ENCODE measurements around the gene PRSS36.

Gene PRSS36

GRCh38 chr16:31094088-31094423, 55.8 kb downstream of the PRSS36 start:
- H3K4me3 ChIP-seq: peak overlapping the region; percentile 93
- H3K9ac ChIP-seq (ENCODE audit: insufficient read length): peak overlapping the region; percentile 89
- peaks cover 12% of the 10 kb centered on the region; the same call in 1 of the 2 replicates for H3K36me3 ChIP-seq (ENCODE audit: insufficient read depth, low read length)
- 0 out of 2 replicates have a peak overlapping the region, but pooled peaks have one; percentile 78 for H3K27ac ChIP-seq
- no peak for DNase-seq (ENCODE audit: low read depth, low spot score)
- TF ChIP-seq EZH2 (IDR thresholded peaks at IDR 0.05) (no peak), POLR2AphosphoS5 (IDR thresholded peaks at IDR 0.05; ENCODE audit: borderline replicate concordance, low read depth, low read length) (no peak), FOXP2 (optimal IDR thresholded peaks at IDR 0.05; ENCODE audit: control extremely low read depth, extremely low read length, insufficient read depth) (no peak)
- H3K9me3 ChIP-seq (ENCODE audit: low read depth, low read length): no peaks in the 10 kb centered on the region

GRCh38 chr16:31093132-31093703, 56.6 kb downstream of the PRSS36 start:
- DNase-seq (ENCODE audit: low read depth, low spot score): no peak
- H3K27ac ChIP-seq: no peak overlapping the region
- H3K4me3 ChIP-seq: peak overlapping the region; percentile 93

GRCh38 chr16:31092330-31092729, 57.5 kb downstream of the PRSS36 start:
- no peak for DNase-seq (ENCODE audit: low read depth, low spot score)
- H3K9ac ChIP-seq (ENCODE audit: insufficient read length): no peak overlapping the region
- peaks cover 12% of the 10 kb centered on the region; the same call in 1 of the 2 replicates for H3K36me3 ChIP-seq (ENCODE audit: insufficient read depth, low read length)
- H3K9me3 ChIP-seq (ENCODE audit: low read depth, low read length): no peaks in the 10 kb centered on the region
- TF ChIP-seq EZH2 (IDR thresholded peaks at IDR 0.05) (no peak), POLR2AphosphoS5 (IDR thresholded peaks at IDR 0.05; ENCODE audit: borderline replicate concordance, low read depth, low read length) (no peak), FOXP2 (optimal IDR thresholded peaks at IDR 0.05; ENCODE audit: control extremely low read depth, extremely low read length, insufficient read depth) (no peak)
- H3K27ac ChIP-seq: no peak overlapping the region
- H3K4me3 ChIP-seq: no peak overlapping the region

More at GRCh38 chr16:31093132-31093703, 56.6 kb downstream of the PRSS36 start:
- TF ChIP-seq FOXP2 (optimal IDR thresholded peaks at IDR 0.05; ENCODE audit: control extremely low read depth, extremely low read length, insufficient read depth): no peak
- TF ChIP-seq EZH2 (IDR thresholded peaks at IDR 0.05): no peak
- no peak for TF ChIP-seq POLR2AphosphoS5 (IDR thresholded peaks at IDR 0.05; ENCODE audit: borderline replicate concordance, low read depth, low read length)
- peaks cover 12% of the 10 kb centered on the region; the same call in 1 of the 2 replicates for H3K36me3 ChIP-seq (ENCODE audit: insufficient read depth, low read length)
- peak overlapping the region; percentile 51 for H3K9ac ChIP-seq (ENCODE audit: insufficient read length)
- H3K9me3 ChIP-seq (ENCODE audit: low read depth, low read length): no peaks in the 10 kb centered on the region

GRCh38 chr16:31090540-31090939, 59.3 kb downstream of the PRSS36 start:
- no peak overlapping the region for H3K27ac ChIP-seq
- no peak for TF ChIP-seq POLR2AphosphoS5 (IDR thresholded peaks at IDR 0.05; ENCODE audit: borderline replicate concordance, low read depth, low read length)
- TF ChIP-seq EZH2 (IDR thresholded peaks at IDR 0.05): no peak
- TF ChIP-seq FOXP2 (optimal IDR thresholded peaks at IDR 0.05; ENCODE audit: control extremely low read depth, extremely low read length, insufficient read depth): no peak
- no peaks in the 10 kb centered on the region for H3K9me3 ChIP-seq (ENCODE audit: low read depth, low read length)
- H3K4me3 ChIP-seq: no peak overlapping the region
- H3K36me3 ChIP-seq (ENCODE audit: insufficient read depth, low read length): peaks cover 12% of the 10 kb centered on the region; the same call in 1 of the 2 replicates
- no peak for DNase-seq (ENCODE audit: low read depth, low spot score)
- no peak overlapping the region for H3K9ac ChIP-seq (ENCODE audit: insufficient read length)

GRCh38 chr16:31089199-31089598, 60.7 kb downstream of the PRSS36 start:
- H3K27ac ChIP-seq: no peak overlapping the region
- no peak overlapping the region for H3K4me3 ChIP-seq
- H3K36me3 ChIP-seq (ENCODE audit: insufficient read depth, low read length): peaks cover 12% of the 10 kb centered on the region; the same call in 1 of the 2 replicates
- TF ChIP-seq FOXP2 (optimal IDR thresholded peaks at IDR 0.05; ENCODE audit: control extremely low read depth, extremely low read length, insufficient read depth) (no peak), EZH2 (IDR thresholded peaks at IDR 0.05) (no peak), POLR2AphosphoS5 (IDR thresholded peaks at IDR 0.05; ENCODE audit: borderline replicate concordance, low read depth, low read length) (no peak)
- H3K9ac ChIP-seq (ENCODE audit: insufficient read length): no peak overlapping the region
- DNase-seq (ENCODE audit: low read depth, low spot score): no peak
- no peaks in the 10 kb centered on the region for H3K9me3 ChIP-seq (ENCODE audit: low read depth, low read length)
